Trophoblast cell (in vitro differentiated cells and primary cell): ENCODE measurements around the gene ATP6V0B.

Experiments
- DNase-seq, 2 donors: peaks; one replicate each; pipeline ENCODE4 v3.0.0-alpha.2; 2016
- H2AFZ ChIP-seq: 2 replicates; pipeline ENCODE4 v1.6.1; 2013; ENCODE audit warnings: low read length, moderate library complexity, mild to moderate bottlenecking; ENCODE audit not compliant: insufficient read depth, poor library complexity
- H2AK5ac ChIP-seq: 2 replicates; pipeline ENCODE4 v1.6.1; 2013; ENCODE audit warnings: mild to moderate bottlenecking, low read length
- H2BK120ac ChIP-seq: 2 replicates; pipeline ENCODE4 v1.6.1; 2013; ENCODE audit warnings: low read length, mild to moderate bottlenecking, moderate library complexity; ENCODE audit not compliant: insufficient read depth, poor library complexity
- H2BK12ac ChIP-seq: 2 replicates; pipeline ENCODE4 v1.6.1; 2013; ENCODE audit warnings: mild to moderate bottlenecking, low read length, moderate library complexity
- H2BK5ac ChIP-seq: 2 replicates; pipeline ENCODE4 v1.6.1; 2013; ENCODE audit warnings: low read length, low read depth, moderate library complexity, mild to moderate bottlenecking; ENCODE audit not compliant: poor library complexity
- H3K14ac ChIP-seq: 2 replicates; pipeline ENCODE4 v1.6.1; 2013; ENCODE audit warnings: mild to moderate bottlenecking, low read length
- H3K18ac ChIP-seq: 2 replicates; pipeline ENCODE4 v1.6.1; 2013; ENCODE audit warnings: mild to moderate bottlenecking, low read length
- H3K23ac ChIP-seq: 2 replicates; pipeline ENCODE4 v1.6.1; 2013; ENCODE audit warnings: low read length
- H3K27ac ChIP-seq: 2 replicates; pipeline ENCODE4 v1.5.1; 2013; ENCODE audit warnings: low read depth, mild to moderate bottlenecking, inconsistent platforms, low read length, moderate library complexity
- H3K27me3 ChIP-seq: 2 replicates; pipeline ENCODE4 v1.6.1; 2013; ENCODE audit warnings: inconsistent platforms, mild to moderate bottlenecking, low read length, moderate library complexity; ENCODE audit not compliant: insufficient read depth
- H3K36me3 ChIP-seq, 2 experiments: 1 replicate in 1 of 2; 2 replicates in 1 of 2; pipeline ENCODE4 v1.6.1; 2013; ENCODE audit warnings: low read length in 2 of 2, mild to moderate bottlenecking in 2 of 2, moderate library complexity in 1 of 2; ENCODE audit not compliant: insufficient read depth in 2 of 2, control insufficient read depth in 1 of 2
- H3K4ac ChIP-seq: 2 replicates; pipeline ENCODE4 v1.6.1; 2013; ENCODE audit warnings: low read depth, mild to moderate bottlenecking, low read length, moderate library complexity
- H3K4me1 ChIP-seq, 2 experiments: 1 replicate in 1 of 2; 2 replicates in 1 of 2; pipeline ENCODE4 v1.6.1; 2013; ENCODE audit warnings: low read length in 2 of 2, mild to moderate bottlenecking in 2 of 2, moderate library complexity in 1 of 2; ENCODE audit not compliant: insufficient read depth in 2 of 2, control insufficient read depth in 1 of 2
- H3K4me2 ChIP-seq: 2 replicates; pipeline ENCODE4 v1.6.1; 2013; ENCODE audit warnings: inconsistent platforms, mild to moderate bottlenecking, low read length, moderate library complexity
- H3K4me3 ChIP-seq: 2 replicates; pipeline ENCODE4 v1.5.1; 2013; ENCODE audit warnings: mild to moderate bottlenecking, low read depth, low read length, inconsistent platforms
- H3K79me1 ChIP-seq: one replicate; pipeline ENCODE4 v1.6.1; 2013; ENCODE audit warnings: low read length
- H3K79me2 ChIP-seq: 2 replicates; pipeline ENCODE4 v1.6.1; 2013; ENCODE audit warnings: low read length, mild to moderate bottlenecking; ENCODE audit not compliant: control insufficient read depth, insufficient read depth, poor library complexity
- H3K9ac ChIP-seq: 2 replicates; pipeline ENCODE4 v1.6.1; 2013; ENCODE audit warnings: mild to moderate bottlenecking, low read length
- H3K9me3 ChIP-seq: 2 replicates; pipeline ENCODE4 v1.6.1; 2013; ENCODE audit warnings: low read depth, mild to moderate bottlenecking, control low read depth, inconsistent platforms, low read length; ENCODE audit not compliant: insufficient read depth
- H4K12ac ChIP-seq: 2 replicates; pipeline ENCODE4 v1.6.1; 2013; ENCODE audit warnings: low read depth, mild to moderate bottlenecking, low read length, moderate library complexity
- H4K8ac ChIP-seq: 2 replicates; pipeline ENCODE4 v1.6.1; 2013; ENCODE audit warnings: low read depth, mild to moderate bottlenecking, low read length, moderate library complexity
- H4K91ac ChIP-seq: one replicate; pipeline ENCODE4 v1.6.1; 2013; ENCODE audit warnings: low read depth, mild to moderate bottlenecking, low read length, moderate library complexity
- WGBS: extraction: QIAGEN DNeasy Blood & Tissue Kit; methylation state at CpG from one replicate; pipeline ENCODE4 v1.1.7; 2013; ENCODE audit warnings: missing lambda C conversion rate; ENCODE audit not compliant: insufficient read length, insufficient coverage; ENCODE audit errors: extremely low coverage; 5-methylcytosine and 5-hydroxymethylcytosine counted together

Gene ATP6V0B

GRCh38 chr1:44024031-44024902, 49.5 kb downstream of the ATP6V0B start:
- Histone ChIP-seq H3K4me2 (no peak overlapping the region), H3K79me1 (no peaks in the 10 kb centered on the region), H4K91ac (no peak overlapping the region), H3K23ac (no peak overlapping the region), H3K4me1 (peaks cover 0 to under 1% of the 10 kb centered on the region in 2 experiments), H2AFZ (no peak overlapping the region), H2BK5ac (no peak overlapping the region), H3K18ac (no peak overlapping the region), H2BK12ac (no peak overlapping the region), H2AK5ac (no peak overlapping the region), H3K4ac (no peak overlapping the region), H3K9me3 (peaks cover 3% of the 10 kb centered on the region), H3K9ac (no peak overlapping the region), H4K12ac (no peak overlapping the region), H4K8ac (no peak overlapping the region), H3K4me3 (no peak overlapping the region), H3K36me3 (no peaks in the 10 kb centered on the region), H3K27ac (no peak overlapping the region), H3K27me3 (no peaks in the 10 kb centered on the region), H3K14ac (no peak overlapping the region), H2BK120ac (no peak overlapping the region), H3K79me2 (no peaks in the 10 kb centered on the region)
- no peak for DNase-seq
- WGBS = no CpG with 5 or more reads among the region's 14 CpGs

DNA sequence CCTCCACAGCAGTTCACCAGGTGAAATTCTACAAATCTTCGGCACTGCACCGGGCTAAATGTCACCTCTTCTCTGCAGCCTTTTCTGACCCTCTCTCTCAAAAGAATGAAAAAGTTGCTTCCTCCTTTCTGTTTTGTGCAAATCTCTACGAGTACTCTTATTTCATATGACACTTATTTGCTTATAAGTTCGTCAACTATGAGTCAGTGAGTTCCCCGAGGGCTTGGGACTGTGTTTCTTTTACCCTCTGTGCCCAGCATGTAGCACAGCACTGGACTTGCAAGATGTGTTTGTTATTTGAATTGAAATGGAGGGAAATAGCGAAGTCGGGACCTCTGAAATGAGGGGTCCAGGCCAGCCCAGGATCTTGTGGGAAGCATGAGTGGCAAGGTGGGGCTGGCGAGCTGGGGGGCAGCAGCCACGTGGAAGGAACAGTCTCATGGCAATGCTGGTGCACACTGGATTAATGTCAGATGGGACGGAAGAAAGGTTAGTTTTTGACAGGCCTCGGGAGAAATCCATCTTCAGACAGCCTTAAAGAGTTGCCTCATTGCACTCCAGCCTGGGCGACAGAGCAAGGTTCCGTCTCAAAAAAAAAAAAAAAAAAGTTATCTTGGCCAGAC, 50.3 kb downstream of the ATP6V0B start:
- Histone ChIP-seq H2AFZ (no peak overlapping the region), H2BK12ac (no peak overlapping the region), H3K18ac (no peak overlapping the region), H2BK120ac (no peak overlapping the region), H2AK5ac (no peak overlapping the region), H3K9ac (no peak overlapping the region), H3K23ac (no peak overlapping the region), H3K4me1 (peaks cover 3 to 5% of the 10 kb centered on the region in 2 experiments), H3K27me3 (no peaks in the 10 kb centered on the region), H3K4me3 (no peak overlapping the region), H3K4ac (no peak overlapping the region), H3K14ac (no peak overlapping the region), H3K79me2 (peaks cover under 1% of the 10 kb centered on the region), H4K8ac (no peak overlapping the region), H3K27ac (no peak overlapping the region), H3K36me3 (no peaks in the 10 kb centered on the region), H4K91ac (no peak overlapping the region), H3K4me2 (no peak overlapping the region), H2BK5ac (no peak overlapping the region), H3K79me1 (peaks cover 5% of the 10 kb centered on the region), H4K12ac (no peak overlapping the region), H3K9me3 (peaks cover 2% of the 10 kb centered on the region)
- DNase-seq = no peak
- no CpG with 5 or more reads among the region's 13 CpGs for WGBS

GRCh38 chr1:44025816-44026215, 51.1 kb downstream of the ATP6V0B start:
- H3K4me1 ChIP-seq = peaks cover 3 to 5% of the 10 kb centered on the region in 2 experiments
- no peak overlapping the region for H3K23ac ChIP-seq
- H3K18ac ChIP-seq = no peak overlapping the region
- no peak for DNase-seq
- no peak overlapping the region for H3K9ac ChIP-seq
- H3K4ac ChIP-seq = no peak overlapping the region
- no peak overlapping the region for H3K4me3 ChIP-seq
- no peak overlapping the region for H4K12ac ChIP-seq
- H3K79me1 ChIP-seq = peaks cover 10% of the 10 kb centered on the region
- H4K91ac ChIP-seq = no peak overlapping the region
- H3K27ac ChIP-seq = no peak overlapping the region
- no CpG with 5 or more reads among the region's 3 CpGs for WGBS
- H2BK5ac ChIP-seq = no peak overlapping the region
- H3K36me3 ChIP-seq = no peaks in the 10 kb centered on the region
- H2AK5ac ChIP-seq = no peak overlapping the region
- H3K4me2 ChIP-seq = no peak overlapping the region
- H3K9me3 ChIP-seq = no peaks in the 10 kb centered on the region
- no peak overlapping the region for H2BK120ac ChIP-seq
- no peak overlapping the region for H2AFZ ChIP-seq
- no peak overlapping the region for H3K14ac ChIP-seq
- H3K79me2 ChIP-seq = peaks cover 5% of the 10 kb centered on the region
- H4K8ac ChIP-seq = no peak overlapping the region
- no peak overlapping the region for H2BK12ac ChIP-seq
- no peaks in the 10 kb centered on the region for H3K27me3 ChIP-seq

DNA sequence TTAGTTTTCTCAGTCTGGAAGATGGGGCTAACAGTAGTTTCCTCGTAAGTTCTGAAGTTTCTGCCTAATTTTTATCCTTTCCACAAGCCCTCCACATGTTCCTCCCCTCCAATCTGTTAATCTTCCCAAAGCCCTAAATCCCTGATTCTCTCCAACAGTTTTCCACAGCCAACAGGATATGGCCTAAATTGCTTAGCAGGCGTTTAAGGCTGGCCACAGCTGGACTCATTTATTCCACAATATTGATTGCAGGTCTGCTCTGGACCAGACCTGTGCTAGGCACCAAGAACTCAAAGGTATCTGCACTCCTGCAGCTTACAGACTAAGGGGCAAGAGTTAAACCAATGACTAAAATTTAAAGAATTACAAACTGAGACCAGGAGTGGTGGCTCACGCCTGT, 52.6 kb downstream of the ATP6V0B start:
- Histone ChIP-seq H3K4me1 (peaks cover 10 to 13% of the 10 kb centered on the region in 2 experiments), H2BK5ac (no peak overlapping the region), H3K14ac (no peak overlapping the region), H4K8ac (no peak overlapping the region), H2BK120ac (no peak overlapping the region), H2AK5ac (no peak overlapping the region), H3K79me2 (peaks cover 5% of the 10 kb centered on the region), H3K4me3 (no peak overlapping the region), H3K18ac (no peak overlapping the region), H3K27ac (no peak overlapping the region), H3K36me3 (no peaks in the 10 kb centered on the region), H2AFZ (no peak overlapping the region), H2BK12ac (no peak overlapping the region), H3K9ac (no peak overlapping the region), H4K91ac (no peak overlapping the region), H3K4ac (no peak overlapping the region), H4K12ac (no peak overlapping the region), H3K23ac (no peak overlapping the region), H3K27me3 (no peaks in the 10 kb centered on the region), H3K4me2 (no peak overlapping the region), H3K79me1 (peaks cover 15% of the 10 kb centered on the region), H3K9me3 (no peaks in the 10 kb centered on the region)
- DNase-seq = no peak
- no CpG with 5 or more reads among the region's 3 CpGs for WGBS
